T-helper 2 cell (primary cell): ENCODE data around the gene PARVA.

ENCODE experiments used
- DNase-seq, 5 experiments: peaks; one replicate each; pipeline versions ENCODE4 v3.0.0 to v3.0.0-alpha.2; 2012 to 2022

PARVA gene

DNA sequence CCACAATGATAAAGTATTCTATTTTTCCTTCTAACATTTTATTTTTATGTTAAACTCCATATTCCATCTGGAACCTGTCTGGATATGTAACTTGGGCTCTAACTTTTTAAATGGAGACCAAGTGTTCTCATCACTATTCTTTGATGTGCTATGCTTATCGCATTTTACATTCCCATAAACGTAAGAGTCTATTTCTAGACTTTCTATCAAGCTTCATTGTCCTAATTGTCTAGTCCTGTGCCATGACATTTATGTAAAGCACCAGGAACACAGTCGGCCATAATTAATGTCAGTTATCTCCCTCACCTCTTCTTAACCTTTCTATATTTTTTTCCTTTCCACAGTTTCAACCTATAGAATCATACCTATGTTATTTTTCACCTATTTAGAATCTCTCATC lies 183.0 kb downstream of the PARVA start:
- DNase-seq: no peak

GRCh38 chr11:12560861-12561260 lies 183.5 kb downstream of the PARVA start:
- DNase-seq: no peak

DNA sequence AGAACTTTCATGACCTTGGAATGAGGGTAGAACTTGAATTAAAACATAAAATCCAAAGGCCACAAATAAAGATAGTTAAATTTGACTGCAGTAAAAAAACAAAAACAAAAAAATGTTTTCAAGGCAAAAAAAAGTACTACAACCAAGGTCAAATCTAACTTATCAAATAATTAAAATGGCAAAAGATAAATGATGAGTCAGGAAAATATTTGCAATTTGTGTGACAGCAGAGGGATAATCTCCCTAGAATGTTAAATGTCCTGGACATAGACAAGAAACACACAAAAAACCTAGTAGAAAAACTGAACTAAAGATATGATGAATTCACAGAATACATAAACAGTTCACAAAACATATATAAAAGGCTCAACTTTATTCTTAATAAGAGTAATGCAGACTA lies 186.6 kb downstream of the PARVA start:
- DNase-seq: no peak

DNA sequence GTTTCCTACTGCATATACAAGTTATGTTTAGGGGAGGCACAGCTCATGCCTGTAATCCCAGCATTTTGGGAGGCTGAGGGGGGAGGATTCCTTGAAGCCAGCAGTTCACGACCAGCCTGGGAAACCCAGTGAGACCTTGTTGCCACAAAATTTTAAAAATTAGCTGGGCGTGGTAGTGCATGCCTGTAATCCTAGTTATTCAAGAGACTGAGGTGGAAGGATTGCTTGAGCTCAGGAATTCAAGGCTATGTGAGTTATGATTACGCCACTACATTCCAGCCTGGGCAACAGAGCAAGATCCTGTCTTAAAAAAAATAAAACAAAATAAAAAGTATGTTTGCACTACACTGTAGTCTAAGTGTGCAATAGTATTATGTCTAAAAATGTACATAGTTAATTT lies 188.0 kb downstream of the PARVA start:
- DNase-seq: no peak

GRCh38 chr11:12567746-12568460 lies 190.5 kb downstream of the PARVA start:
- DNase-seq: no peak

- no peak for DNase-seq
Observed at GRCh38 chr11:12569499-12570425, 192.4 kb downstream of the PARVA start.

GRCh38 chr11:12573707-12574485 lies 196.5 kb downstream of the PARVA start:
- DNase-seq: no peak

- no peak for DNase-seq
Observed at GRCh38 chr11:12577725-12578644, 200.6 kb downstream of the PARVA start.

DNA sequence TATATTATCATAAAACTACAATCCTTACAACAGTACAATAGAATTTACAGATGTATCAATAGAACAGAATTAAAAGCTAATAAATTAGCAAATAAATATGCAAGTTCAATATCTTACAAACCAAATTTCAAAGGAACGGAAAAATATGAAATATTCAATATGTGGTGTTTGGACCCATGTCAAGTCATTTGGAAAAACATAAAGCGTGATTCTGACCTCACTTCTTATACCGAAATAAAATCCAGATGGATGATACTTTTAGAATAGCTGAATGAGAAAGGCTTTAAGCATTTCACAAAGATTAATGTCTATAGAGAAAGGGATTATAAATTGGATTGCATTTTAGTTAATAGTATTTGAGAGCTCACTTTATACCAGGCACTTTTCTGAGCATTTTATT lies 204.0 kb downstream of the PARVA start:
- DNase-seq: no peak

GRCh38 chr11:12581923-12582322 lies 204.6 kb downstream of the PARVA start:
- DNase-seq: no peak
